CD4-positive, alpha-beta T cell treated with Interleukin-10 for 1 hour (primary cell): ENCODE results near the gene SLX4IP.
"Not testable (repeated sequence)": the region's sequence is repeated elsewhere in the genome, so short reads cannot be mapped to it uniquely, and the experiment has no call there.

Experiments
- DNase-seq: peaks from one replicate; pipeline ENCODE4 v3.0.0-alpha.2; 2020

SLX4IP gene

GRCh38 chr20:10613426-10613825, 178.3 kb downstream of the SLX4IP start:
- DNase-seq: not testable (repeated sequence)

- DNase-seq: no peak
Measured at GRCh38 chr20:10613911-10614310, 178.8 kb downstream of the SLX4IP start.

- DNase-seq: no peak
Measured at GRCh38 chr20:10616212-10616611, 181.1 kb downstream of the SLX4IP start.

GRCh38 chr20:10617549-10618133, 182.5 kb downstream of the SLX4IP start:
- not testable (repeated sequence) for DNase-seq

- no peak for DNase-seq
Measured at GRCh38 chr20:10618611-10619245, 183.6 kb downstream of the SLX4IP start.

- DNase-seq: no peak
Measured at GRCh38 chr20:10619427-10619826, 184.3 kb downstream of the SLX4IP start.

GRCh38 chr20:10621149-10621548, 186.0 kb downstream of the SLX4IP start:
- DNase-seq: no peak

- no peak for DNase-seq
Measured at GRCh38 chr20:10622657-10623418, 187.7 kb downstream of the SLX4IP start.

GRCh38 chr20:10625641-10626040, 190.5 kb downstream of the SLX4IP start:
- DNase-seq: no peak

GRCh38 chr20:10626896-10627295, 191.8 kb downstream of the SLX4IP start:
- no peak for DNase-seq

- no peak for DNase-seq
Measured at GRCh38 chr20:10629946-10630650, 195.0 kb downstream of the SLX4IP start.

- DNase-seq: no peak
Measured at GRCh38 chr20:10631126-10631525, 196.0 kb downstream of the SLX4IP start.

GRCh38 chr20:10632721-10633509, 197.8 kb downstream of the SLX4IP start:
- no peak for DNase-seq

GRCh38 chr20:10633718-10634117, 198.6 kb downstream of the SLX4IP start:
- DNase-seq: no peak

- no peak for DNase-seq
Measured at GRCh38 chr20:10634211-10634610, 199.1 kb downstream of the SLX4IP start.

GRCh38 chr20:10634683-10635411, 199.7 kb downstream of the SLX4IP start:
- DNase-seq: no peak

- DNase-seq: no peak
Measured at GRCh38 chr20:10635476-10636208, 200.5 kb downstream of the SLX4IP start.

GRCh38 chr20:10636326-10636818, 201.3 kb downstream of the SLX4IP start:
- DNase-seq: no peak

- no peak for DNase-seq
Measured at GRCh38 chr20:10637031-10637559, 202.0 kb downstream of the SLX4IP start.

- DNase-seq: no peak
Measured at GRCh38 chr20:10637563-10637962, 202.5 kb downstream of the SLX4IP start.
